Measurements from ENCODE around the gene ZNF266.

The ZNF266 gene

DNA sequence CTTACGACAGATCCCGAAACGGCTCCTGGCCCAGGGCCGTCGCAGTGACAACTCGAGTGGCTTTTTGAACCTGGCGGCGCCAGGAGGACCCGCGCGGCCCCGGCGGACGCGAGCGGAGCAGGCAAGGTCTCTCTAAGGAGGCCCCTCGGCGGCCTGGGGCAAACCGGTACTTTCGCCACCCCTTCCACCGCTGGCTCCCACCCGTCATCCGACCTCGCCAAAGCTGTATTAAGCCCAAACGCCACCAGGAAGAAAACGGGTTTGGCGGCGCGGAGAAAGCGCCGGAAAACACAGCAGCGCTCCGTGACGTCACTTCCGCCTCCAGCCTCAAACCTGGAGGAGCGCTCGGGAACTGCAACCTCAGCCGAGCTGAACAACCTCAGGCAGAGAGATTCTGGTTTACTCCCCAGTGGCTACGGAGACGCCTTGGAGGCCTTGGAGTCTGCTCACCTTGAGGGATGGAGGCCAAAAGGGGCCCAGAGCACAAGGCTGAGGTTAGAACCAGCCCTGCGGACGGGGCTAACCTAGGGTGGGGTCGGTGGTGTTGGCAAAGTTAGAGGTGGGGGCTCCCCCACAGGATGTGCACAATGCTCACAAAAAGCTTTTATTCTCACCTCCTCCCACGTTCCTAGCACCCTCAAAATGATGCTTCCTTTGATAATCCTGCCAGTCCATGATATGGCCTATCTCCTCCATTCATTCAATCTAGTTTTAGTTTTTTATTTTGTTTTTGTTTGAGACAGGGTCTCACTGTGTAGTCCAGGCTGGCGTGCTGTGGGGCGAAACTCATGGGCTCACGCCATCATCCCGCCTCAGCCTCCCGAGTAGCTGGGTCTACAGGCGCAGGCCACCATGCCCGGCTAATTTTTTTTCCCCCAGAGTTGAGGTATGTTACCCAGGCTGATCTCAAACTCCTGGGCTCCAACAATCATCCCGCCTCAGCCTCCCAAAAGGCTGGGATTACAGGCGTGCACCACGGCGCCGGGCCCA is at the start of gene ZNF266:
TSS of gene ZNF266 (minus strand) at position 295 of the 990 bp plus-strand sequence. CDS start 15,484 bp downstream, outside the sequence.
- peak; percentile 88 for DNase-seq

DNA sequence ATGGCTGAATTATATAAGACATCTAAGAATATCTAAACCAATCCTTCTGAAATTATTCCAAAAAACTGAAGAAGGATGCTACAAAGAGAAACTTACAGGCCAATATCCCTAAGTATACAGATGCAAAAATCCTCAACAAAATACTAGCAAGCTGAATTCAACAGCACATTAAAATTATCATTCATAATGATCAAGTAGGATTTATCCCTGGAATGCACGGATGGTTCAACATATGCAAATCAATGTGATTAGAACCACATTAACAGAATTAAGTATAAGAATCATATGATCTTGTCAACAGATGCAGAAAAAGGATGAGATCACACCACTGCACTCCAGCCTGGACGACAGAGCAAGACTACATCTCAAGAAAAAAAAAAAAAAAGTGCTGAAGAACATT is 49.8 kb upstream of the ZNF266 start:
- no peak for DNase-seq

DNA sequence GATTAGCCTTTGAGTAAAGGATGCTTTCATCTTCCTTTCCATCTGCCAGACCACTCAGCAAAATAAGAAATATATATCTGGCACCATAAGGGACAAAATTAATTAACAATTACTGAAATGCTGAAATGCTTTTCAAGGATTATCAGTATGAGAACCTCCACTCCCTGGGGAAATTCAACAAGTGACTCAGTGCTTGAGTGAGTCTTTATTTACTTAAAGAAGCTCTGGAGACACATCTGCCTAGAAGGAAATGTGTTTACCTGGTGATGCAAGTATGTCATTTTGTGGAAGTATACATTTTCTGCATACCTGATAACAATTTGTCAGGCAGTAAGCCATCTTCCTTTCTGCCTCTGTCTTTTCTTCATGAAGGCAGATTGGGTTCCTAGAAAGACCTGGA is 39.6 kb upstream of the ZNF266 start:
- no peak for DNase-seq

DNA sequence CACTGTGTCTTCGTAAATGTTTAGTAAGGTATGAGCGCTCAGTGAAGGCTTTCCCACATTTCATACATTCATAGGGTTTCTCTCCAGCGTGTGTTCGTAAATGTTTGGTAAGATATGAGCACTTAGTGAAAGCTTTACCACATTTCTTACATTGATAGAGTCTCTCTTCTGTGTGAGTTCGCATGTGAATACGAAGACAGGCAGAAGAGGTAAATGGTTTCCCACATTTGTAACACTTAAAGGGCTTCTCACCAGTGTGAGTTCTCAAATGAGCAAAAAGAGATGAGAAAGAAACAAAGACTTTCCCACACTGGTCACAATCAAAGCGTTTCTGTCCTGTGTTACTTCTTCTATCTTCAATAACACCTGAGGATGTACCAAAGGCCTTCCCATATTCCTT is 31.8 kb upstream of the ZNF266 start:
- no peak for DNase-seq

DNA sequence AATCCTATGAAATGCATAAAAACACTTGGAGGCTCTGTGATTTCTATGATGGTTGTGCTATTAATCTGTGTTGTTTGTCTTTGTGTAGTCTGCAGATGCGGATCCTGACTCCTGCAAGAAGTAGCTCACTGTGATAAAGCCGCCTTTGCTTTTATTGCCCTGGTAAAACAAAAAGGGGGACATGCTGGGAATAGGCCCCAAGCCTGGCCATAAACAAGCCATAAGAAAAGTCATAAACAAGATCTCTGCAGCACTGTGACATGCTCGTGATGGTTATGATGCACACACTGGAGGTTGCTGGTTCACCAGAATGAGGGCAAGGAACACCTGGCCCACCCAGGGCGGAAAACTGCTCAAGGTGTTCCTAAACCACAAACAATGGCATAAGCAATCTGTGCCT is 26.6 kb upstream of the ZNF266 start:
- no peak for DNase-seq

DNA sequence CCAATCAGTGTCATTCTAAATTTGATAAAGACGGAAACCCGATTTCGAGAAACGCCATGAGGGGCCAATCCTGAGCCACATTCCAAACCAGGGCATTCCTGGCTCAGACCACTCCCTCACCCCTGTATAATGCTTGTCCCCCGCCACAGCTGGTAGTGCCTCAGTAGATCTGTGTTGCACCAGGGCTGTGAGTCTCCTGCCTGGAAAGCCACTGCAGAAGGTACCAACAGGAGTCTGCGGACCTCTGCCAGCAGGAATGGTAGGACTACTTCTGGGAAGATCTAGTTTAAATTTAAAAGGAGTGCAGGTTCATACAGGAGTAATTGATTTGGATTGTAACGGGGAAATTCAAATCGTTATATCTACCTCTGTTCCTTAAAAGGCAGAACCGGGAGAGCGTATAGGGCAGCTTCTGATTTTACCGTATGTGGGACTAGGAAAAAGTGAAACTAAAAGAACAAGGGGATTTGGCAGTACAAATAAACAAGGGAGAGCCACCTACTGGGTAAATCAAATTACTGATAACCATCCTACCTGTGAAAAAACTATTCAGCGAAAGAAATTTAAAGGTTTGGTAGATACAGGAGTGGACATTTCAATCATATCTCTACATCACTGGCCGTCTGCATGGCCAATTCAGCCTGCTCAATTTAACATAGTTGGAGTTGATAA is 20.8 kb upstream of the ZNF266 start:
- no peak for DNase-seq

DNA sequence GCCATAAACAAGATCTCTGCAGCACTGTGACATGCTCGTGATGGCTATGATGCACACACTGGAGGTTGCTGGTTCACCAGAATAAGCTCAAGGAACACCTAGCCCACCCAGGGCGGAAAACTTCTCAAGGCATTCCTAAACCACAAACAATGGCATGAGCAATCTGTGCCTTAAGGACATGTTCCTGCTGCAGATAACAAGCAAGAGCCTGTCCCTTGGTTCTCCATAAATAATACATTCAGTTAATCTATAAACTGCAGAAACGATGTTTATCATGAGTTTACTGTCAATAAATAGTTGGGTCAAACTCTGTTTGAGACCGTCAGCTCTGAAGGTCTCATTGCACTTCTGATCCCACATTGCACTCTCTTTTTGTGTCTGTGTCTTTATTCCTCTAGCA is 18.6 kb upstream of the ZNF266 start:
- no peak for DNase-seq

DNA sequence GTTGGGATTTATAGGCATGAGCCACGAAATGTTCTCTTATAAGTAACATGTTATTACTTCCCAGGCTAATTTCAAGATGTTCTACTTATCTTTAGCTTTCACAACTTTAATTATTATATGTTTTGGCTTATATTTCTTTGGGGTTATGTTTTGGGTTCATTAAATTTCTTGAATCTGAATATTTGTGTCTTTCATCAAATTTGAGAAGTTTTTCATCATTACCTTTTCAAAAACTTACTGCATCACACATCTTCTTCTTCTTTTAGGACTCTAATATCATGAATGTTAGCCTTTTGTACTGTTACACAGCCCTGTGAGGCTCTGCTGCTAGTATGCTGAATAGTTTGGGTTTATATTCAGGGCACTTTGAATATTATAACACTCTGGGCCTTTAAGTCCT is 9.7 kb upstream of the ZNF266 start:
- DNase-seq: no peak

DNA sequence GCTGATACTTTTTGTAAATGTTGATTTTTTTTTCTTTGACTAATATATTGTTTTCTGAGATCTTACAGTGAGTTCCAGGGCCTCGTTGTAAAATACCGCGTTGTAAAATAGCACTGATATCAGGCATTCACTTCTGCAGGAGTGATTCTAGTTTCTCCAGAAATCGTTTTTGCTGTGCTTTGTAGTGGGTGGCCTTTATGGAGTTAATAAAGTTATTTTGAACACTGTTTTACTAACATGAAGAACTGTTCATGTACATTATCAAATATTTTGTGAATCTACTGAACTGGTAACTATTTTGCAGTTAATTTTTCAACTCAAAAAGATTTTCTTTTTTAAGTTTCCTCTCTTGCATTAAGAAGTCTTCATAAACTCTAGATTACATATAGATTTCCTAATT is 985 bp upstream of the ZNF266 start:
- no peak for DNase-seq

DNA sequence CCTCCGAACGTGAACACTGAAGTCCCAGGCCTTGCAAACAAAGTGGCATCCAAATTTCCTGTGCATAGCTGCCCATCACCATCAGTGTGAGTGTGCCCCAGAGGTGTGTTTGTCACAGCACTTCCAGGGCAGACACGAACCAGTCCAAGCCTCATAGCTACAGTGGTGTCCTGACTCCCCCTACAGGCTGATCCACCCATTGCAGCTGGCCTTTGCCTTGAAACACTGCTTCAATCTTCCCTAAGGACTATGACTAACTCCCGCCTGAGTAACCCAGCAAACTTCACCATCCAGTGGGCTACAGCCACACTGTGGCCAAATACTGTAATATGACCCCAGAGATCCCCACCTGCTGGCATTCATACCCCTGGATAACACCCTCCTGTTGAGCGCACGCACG is 3.9 kb downstream of the ZNF266 start:
- no peak for DNase-seq

DNA sequence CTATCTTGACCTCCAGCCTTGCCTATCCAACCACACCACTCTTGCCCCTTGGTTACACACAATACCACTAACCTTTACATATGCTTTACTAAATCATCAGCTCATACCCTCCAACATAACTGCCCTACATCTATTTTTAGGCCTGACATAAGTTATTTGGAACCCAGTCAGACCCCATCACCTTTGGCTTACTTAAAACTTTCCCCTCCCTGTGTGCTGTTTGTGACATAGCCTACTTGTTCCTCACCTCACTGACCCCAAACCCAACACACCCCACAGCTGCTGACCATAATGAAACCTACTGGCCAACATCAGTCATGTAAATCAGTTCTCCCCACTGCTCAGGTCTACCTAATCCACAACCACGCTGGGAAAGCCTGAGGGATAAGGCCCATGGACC is 4.9 kb downstream of the ZNF266 start:
- DNase-seq: no peak

DNA sequence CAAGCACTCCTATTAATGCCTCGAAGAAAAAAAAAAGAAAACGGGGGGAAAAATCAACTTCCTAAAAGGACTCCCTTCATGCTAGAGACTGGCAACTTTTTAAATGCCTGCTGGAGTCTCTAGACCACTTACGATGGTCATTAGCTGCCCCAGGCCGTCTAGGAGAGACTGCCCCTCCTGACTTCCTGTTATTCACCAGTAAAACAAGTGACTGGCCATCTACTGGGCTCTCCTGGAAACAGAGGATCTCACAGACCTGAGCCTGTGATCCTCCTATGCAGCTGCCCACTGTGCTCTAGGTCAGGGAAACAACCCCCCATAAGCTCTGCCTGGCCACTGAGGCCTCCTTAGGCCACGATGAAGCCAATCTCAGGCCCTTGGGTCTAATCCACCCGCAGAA is 7.4 kb downstream of the ZNF266 start:
- DNase-seq: no peak

DNA sequence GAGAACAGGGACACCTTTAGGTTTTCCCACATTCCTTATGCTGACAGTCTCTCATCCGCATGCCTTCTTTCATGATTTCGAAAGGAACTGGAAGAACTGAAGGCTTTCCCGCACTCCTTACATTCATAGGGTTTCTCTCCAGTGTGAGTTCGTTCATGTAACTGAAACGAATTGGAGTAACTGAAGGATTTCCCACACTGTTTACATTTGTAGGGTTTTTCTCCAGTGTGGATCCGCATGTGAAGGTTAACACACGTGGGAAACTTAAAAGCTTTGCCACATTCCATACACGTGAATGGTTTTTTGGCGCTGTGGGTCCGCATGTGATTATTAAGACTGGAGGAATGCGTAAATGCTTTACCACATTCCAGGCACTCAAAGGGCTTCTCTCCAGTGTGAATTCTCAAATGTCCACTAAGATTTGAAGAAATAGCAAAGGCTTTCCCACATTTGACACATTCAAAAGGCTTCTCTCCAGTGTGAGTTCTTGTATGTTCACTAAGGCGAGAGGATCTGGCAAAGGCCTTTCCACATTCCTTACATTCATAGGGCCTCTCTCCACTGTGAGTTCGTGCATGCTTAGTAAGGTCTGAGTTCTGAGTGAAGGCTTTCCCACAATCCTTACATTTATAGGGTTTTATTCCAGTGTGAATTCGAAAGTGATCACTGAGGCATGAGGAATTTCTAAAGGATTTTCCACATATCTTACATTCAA is 22.0 kb downstream of the ZNF266 start:
- DNase-seq: no peak

DNA sequence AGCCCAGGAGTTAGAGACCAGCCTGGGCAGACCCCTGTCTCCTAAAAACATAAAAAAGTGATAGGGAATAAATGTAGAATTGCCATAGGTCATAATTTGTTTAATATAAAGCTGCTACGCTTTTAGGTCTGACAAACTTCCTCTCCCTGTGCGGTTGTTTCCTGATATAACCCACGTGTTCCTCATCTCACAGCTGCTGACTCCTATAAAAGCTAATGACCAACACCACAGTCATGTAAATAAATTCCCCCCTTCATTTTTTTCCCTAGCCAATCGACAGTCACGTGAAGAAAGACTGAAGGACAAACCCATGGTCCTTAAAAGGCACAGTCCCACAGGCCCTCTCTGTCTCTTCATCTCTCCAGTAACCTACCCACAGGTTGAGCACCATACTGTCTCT is 27.5 kb downstream of the ZNF266 start:
- no peak for DNase-seq

DNA sequence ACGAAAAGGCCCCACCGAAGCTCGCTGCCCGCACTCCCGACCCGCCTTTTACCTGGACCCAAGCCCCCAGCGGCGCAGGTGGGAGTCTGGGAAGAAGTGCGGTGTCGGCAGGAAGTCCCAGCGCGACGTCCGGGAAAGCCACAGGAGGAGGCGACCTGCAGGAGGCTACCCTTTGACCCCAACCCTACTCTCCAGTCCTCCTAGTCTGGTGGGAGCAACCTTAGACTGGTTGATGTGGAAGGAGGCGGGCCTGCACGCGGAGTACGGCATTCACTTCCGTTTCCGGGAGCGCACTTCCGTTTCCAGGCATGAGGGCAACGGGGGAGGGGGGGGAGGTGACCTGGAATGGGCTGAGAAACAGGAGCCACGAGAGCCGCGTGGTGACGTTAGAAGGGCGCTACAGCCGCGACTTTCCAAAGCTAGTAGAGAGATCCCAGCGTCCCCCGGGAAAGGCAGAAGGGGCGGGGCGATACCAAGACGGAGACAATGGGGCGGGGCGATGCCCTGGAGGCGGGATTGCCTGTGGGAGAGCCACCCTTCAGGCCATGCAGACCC is 28.5 kb downstream of the ZNF266 start:
- DNase-seq: peak; percentile 86

DNA sequence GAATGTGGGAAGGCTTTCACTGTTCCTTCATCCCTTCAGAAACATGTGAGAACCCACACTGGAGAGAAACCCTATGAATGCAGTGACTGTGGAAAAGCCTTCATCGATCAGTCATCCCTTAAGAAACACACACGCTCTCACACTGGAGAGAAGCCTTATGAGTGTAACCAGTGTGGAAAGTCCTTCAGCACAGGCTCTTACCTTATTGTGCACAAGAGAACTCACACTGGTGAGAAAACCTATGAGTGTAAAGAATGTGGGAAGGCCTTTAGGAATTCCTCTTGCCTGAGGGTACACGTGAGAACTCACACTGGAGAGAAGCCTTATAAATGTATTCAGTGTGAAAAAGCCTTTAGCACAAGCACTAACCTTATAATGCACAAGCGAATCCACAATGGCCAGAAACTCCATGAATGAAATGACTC is 54.0 kb downstream of the ZNF266 start:
- no peak for DNase-seq

DNA sequence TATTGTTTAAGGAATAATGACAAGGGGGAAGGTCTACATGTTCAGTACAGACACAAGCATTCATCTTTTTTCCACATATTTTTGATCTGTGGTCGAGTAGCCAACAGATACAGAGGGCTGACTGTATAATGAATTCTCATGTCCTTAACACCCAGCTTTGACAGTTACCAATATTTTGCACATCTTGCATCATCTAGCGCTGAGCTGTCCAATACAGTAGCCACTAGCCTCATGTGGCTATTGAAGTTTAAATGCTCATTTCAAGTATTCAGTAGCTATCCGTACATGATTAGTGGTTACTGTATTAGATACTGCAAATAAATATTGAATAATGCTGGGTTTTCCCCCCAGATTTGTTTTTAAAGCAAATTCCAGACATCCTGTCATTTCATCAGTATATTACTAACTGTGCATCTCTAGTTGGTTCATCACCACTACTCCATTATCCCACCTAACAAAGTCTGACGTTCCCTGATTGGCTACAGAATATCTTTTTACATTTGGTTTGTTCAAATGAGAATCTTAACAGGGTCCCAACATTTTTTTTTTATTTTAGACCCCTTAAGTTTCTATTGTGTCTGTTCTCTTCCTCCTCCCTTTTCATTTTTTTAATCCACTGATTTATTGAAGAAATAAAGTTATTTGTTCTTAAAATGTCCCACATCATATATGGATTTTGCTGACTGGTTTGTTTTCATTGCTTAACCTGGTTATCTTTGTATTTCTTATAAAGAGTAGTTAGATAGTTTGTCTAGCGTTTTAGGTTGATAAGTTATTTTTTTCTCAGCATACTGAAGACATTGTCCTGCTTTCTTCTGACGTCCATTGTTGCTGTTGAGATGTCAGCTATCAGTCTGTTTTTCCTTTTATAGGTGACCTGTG is 64.4 kb downstream of the ZNF266 start:
- no peak for DNase-seq

DNA sequence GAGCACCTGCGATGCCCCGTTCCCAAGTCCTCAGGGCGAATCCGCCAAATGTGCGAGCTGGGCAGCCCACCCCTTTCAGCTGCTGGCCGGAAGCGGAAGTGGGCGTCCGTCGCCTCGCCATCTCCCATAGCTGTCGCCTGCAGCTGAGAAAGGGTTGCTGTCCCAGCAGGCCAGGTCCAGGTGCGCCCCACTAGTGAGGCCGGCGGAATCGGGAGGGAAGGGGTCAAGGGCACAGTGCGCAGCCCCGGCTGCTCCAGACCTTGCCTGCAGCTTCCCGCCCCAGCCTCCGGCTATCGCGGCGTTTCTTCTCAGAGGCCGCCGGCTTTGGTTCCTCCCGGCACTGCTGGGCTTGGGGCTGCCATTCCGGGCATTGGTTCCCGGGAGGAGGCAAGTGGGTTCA is 72.5 kb downstream of the ZNF266 start, which contains the start of gene ZNF177:
TSS of gene ZNF177 (plus strand) at position 109 of the 400 bp plus-strand sequence. CDS start 15,299 bp downstream, outside the sequence.
- peak; percentile 55 for DNase-seq

Data from NCI-H2171 (cell line).